ENCODE results near the gene DDX4. TPM values are rescaled to one million over a fixed set of nuclear protein-coding genes. Genes with fewer than 3 reads are reported as not detected.

The DDX4 gene
- not detected in 2 replicates for total RNA-seq (2014; rRNA removed; shearing (Covaris generic))

GRCh38 chr5:55737793-55738192 is at the start of gene DDX4:
TSS of gene DDX4 (plus strand) at chr5:55738061. CDS start at chr5:55738964, 903 bp downstream.

GRCh38 chr5:55712023-55712859 is 25.6 kb upstream of the DDX4 start, which contains the start of gene SLC38A9:
TSS of gene SLC38A9 (minus strand) at chr5:55712324. CDS start at chr5:55697958, 14,366 bp downstream.

GRCh38 chr5:55850839-55851674 is 113.2 kb downstream of the DDX4 start, which contains the start of gene IL31RA:
TSS of gene IL31RA (plus strand) at chr5:55851357. CDS start at chr5:55851571, 214 bp downstream.

Small RNA genes within 50 kb of the gene (small RNA-seq; reads per million reads assigned to genes)
- gene AC016632.1, result not detected
- 0.59 reads per million, percentile 33 among the genes with 10 or more reads in this experiment for gene RNA5SP183

Other genes with a start within 250 kb of the DDX4 start
- gene PLPP1, start 203.1 kb upstream of the DDX4 start, total RNA-seq (2014; rRNA removed; shearing (Covaris generic)), result 12.0 and 19.8 TPM in 2 replicates
- 20.4 and 27.7 TPM in 2 replicates for gene SLC38A9, start 25.7 kb upstream of the DDX4 start, total RNA-seq (2014; rRNA removed; shearing (Covaris generic))
- 3.9 and 5.0 TPM in 2 replicates for gene IL31RA, start 113.3 kb downstream of the DDX4 start, total RNA-seq (2014; rRNA removed; shearing (Covaris generic))

All from A375 (cell line).